Erythroblast (primary cell): ENCODE measurements around the gene ATXN2.

Experiments
- GATA1 ChIP-seq: IDR thresholded peaks from 2 replicates; pipeline ENCODE4 v1.6.1; 2011; ENCODE audit warnings: low read depth, mild to moderate bottlenecking, control low read depth, low read length, moderate library complexity
- POLR2A ChIP-seq: IDR thresholded peaks from 2 replicates; pipeline ENCODE4 v1.6.1; 2011; ENCODE audit warnings: mild to moderate bottlenecking, low read length

- TF ChIP-seq POLR2A (no peak), GATA1 (no peak)
These were observed 189.7 kb downstream of the ATXN2 start for GRCh38 chr12:111409403-111409779.
